GM12891 (cell line): ENCODE results near the gene ROS1.

Experiments used
- PAX5 ChIP-seq: IDR thresholded peaks from 2 replicates; pipeline ENCODE4 v1.6.1; 2011; ENCODE audit warnings: low read length, moderate library complexity, mild to moderate bottlenecking; ENCODE audit not compliant: insufficient read depth, severe bottlenecking
- POLR2A ChIP-seq: IDR thresholded peaks from 2 replicates; pipeline ENCODE4 v1.6.1; 2011; ENCODE audit warnings: low read depth, low read length, control low read depth
- TAF1 ChIP-seq: IDR thresholded peaks from 2 replicates; pipeline ENCODE4 v1.6.1; 2011; ENCODE audit warnings: low read depth, low read length, control low read depth

- TF ChIP-seq TAF1 (no peak), PAX5 (no peak), POLR2A (no peak)
Measured at GRCh38 chr6:117444600-117444999, 18.9 kb upstream of the ROS1 start.
